HepG2 (cell line): ENCODE measurements around the gene DIPK1C. TPM values are rescaled to one million over a fixed set of nuclear protein-coding genes. Genes with fewer than 3 reads are reported as not detected.
A peak's percentile ranks its signal among the peaks of the same experiment; 100 is the strongest.

ENCODE experiments used
- ATAC-seq: fragments of 200-7000 bp; cut with Tn5 transposase; 3 replicates; pipeline ENCODE4 v1.9.1; 2020; ENCODE audit warnings: mild to moderate bottlenecking, moderate library complexity
- BruUV-seq: library from RNA; stranded (reverse); fragments of 400-500 nt; replicated peaks from 2 replicates; lab custom pipeline; 2021; lab: Mats Ljungman, UMichigan
- CTCF ChIA-PET: fragments of 300-600 bp; formaldehyde crosslinking; extraction: SDS; loops from one replicate; lab custom pipeline; 2021; ENCODE audit warnings: low total read pairs, inconsistent platforms, low intra/inter-chr PET ratio; lab: Yijun Ruan, JAX
- POLR2A ChIA-PET: fragments of 350-600 bp; sonication (Branson Sonifier 250); formaldehyde crosslinking; loops from one replicate; lab custom pipeline; 2020; ENCODE audit warnings: antibody characterized with exemption, inconsistent platforms; lab: Yijun Ruan, JAX
- DNase-seq: peaks from one replicate; pipeline ENCODE4 v3.0.0-alpha.2; 2015; ENCODE audit warnings: low spot score
- FAIRE-seq: peaks from 3 replicates; lab custom pipeline; 2011; peaks lifted over from hg19 to GRCh38; lab: Jason Lieb, UNC
- H2AFZ ChIP-seq: one replicate; pipeline ENCODE4 v1.6.1; 2011; ENCODE audit warnings: low read length, inconsistent platforms
- H3K27ac ChIP-seq: fragments of 300-600 bp; 3 replicates; pipeline ENCODE4 v1.8.0; 2011; ENCODE audit warnings: mixed run types, mild to moderate bottlenecking, mixed read lengths, low read length, inconsistent platforms; ENCODE audit not compliant: insufficient read depth; ENCODE audit errors: extremely low read length
- H3K27me3 ChIP-seq, 2 experiments: fragments of 200-600 bp in 1 of 2; 2 replicates in 1 of 2; 3 replicates in 1 of 2; pipeline versions ENCODE4 v1.6.0 to v1.8.0; 2011; ENCODE audit warnings: low read length in 2 of 2, mild to moderate bottlenecking in 2 of 2, moderate library complexity in 2 of 2, inconsistent platforms in 1 of 2; ENCODE audit not compliant: insufficient read depth in 2 of 2, control insufficient read depth in 1 of 2
- H3K36me3 ChIP-seq, 2 experiments: fragments of 200-600 bp in 1 of 2; replicated peaks in 1 of 2; 2 replicates in 1 of 2; 3 replicates in 1 of 2; pipeline versions ENCODE4 v1.5.1 to v1.8.0; 2011; ENCODE audit warnings: low read length in 2 of 2, inconsistent platforms in 1 of 2; ENCODE audit not compliant: insufficient read depth in 2 of 2, control insufficient read depth in 1 of 2
- H3K4me1 ChIP-seq: 2 replicates; pipeline ENCODE4 v1.5.1; 2012; ENCODE audit warnings: low read length, inconsistent platforms; ENCODE audit not compliant: insufficient read depth
- H3K4me2 ChIP-seq: 2 replicates; pipeline ENCODE4 v1.6.0; 2011; ENCODE audit warnings: low read depth, low read length, inconsistent platforms
- H3K4me3 ChIP-seq, 3 experiments: fragments of 200-600 bp in 1 of 3; sonication (generic), shearing (Covaris generic) in 1 of 3; replicated peaks in 1 of 3; 2 replicates each; pipeline ENCODE4 v1.5.1; 2011 to 2016; ENCODE audit warnings: low read length in 3 of 3, inconsistent platforms in 2 of 3, low read depth in 2 of 3, mild to moderate bottlenecking in 2 of 3, control low read depth in 1 of 3, mixed read lengths in 1 of 3; ENCODE audit not compliant: insufficient read depth in 1 of 3
- H3K79me2 ChIP-seq: one replicate; pipeline ENCODE4 v1.6.1; 2011; ENCODE audit warnings: low read length, inconsistent platforms; ENCODE audit not compliant: insufficient read depth
- H3K9ac ChIP-seq: 2 replicates; pipeline ENCODE4 v1.6.0; 2011; ENCODE audit warnings: mild to moderate bottlenecking, low read depth, low read length, inconsistent platforms; ENCODE audit not compliant: insufficient read depth
- H3K9me3 ChIP-seq: 2 replicates; pipeline ENCODE4 v1.5.1; 2012; ENCODE audit warnings: mild to moderate bottlenecking, low read length
- H4K20me1 ChIP-seq: 2 replicates; pipeline ENCODE4 v1.6.0; 2011; ENCODE audit warnings: inconsistent platforms, mild to moderate bottlenecking, low read length, moderate library complexity; ENCODE audit not compliant: insufficient read depth
- NR3C1 ChIP-seq: sonication (generic); formaldehyde crosslinking; IDR thresholded peaks from 2 replicates; pipeline ENCODE4 v1.4.0; 2020; ENCODE audit warnings: missing genetic modification reagents
- SP1 ChIP-seq, 2 experiments: fragments of 450-650 bp in 1 of 2; sonication (generic) in 1 of 2; formaldehyde crosslinking in 1 of 2; IDR thresholded peaks; 2 replicates each; pipeline versions ENCODE4 v1.4.0 to v1.6.1; 2016 to 2020; ENCODE audit warnings: missing genetic modification reagents in 1 of 2
- WGBS: methylation state at CpG from one replicate; pipeline ENCODE4 v1.1.6; 2017; ENCODE audit warnings: low lambda C conversion rate; 5-methylcytosine and 5-hydroxymethylcytosine counted together
- in situ Hi-C: cut with HindIII; loops from 2 replicates; pipeline ENCODE4 v1.10.0; 2017; ENCODE audit warnings: low pct_unique_long_range_greater_than_20kb; ENCODE audit not compliant: extremely low pct_ligation_motif_present
- intact Hi-C: fragments of 100-400 bp; cut with micrococcal nuclease; formaldehyde crosslinking; loops from one replicate; pipeline ENCODE4 v1.10.0; 2022; ENCODE audit not compliant: unreplicated experiment
- polyA plus RNA-seq, 8 experiments: library from polyadenylated mRNA; depleted of rRNA in 3 of 8; stranded (reverse) in 7 of 8; unstranded in 1 of 8; fragments of >200 nt; fragmentation: Illumina TruSeq in 4 of 8; extraction: Trizol in 4 of 8; gene quantifications; 2 replicates each; pipeline versions ENCODE4 v1.2.1 to v1.2.3, GENCODE V29; 2011 to 2016; ENCODE audit warnings: low read depth in 4 of 8, missing spikeins in 1 of 8, mixed read lengths in 1 of 8; ENCODE audit not compliant: insufficient read depth in 1 of 8
- total RNA-seq, 5 experiments: library from RNA; depleted of rRNA; stranded (reverse); fragments of >200 nt; fragmentation: Illumina TruSeq; extraction: Trizol; gene quantifications; 2 replicates each; pipeline ENCODE4 v1.2.3, GENCODE V29; 2016; ENCODE audit warnings: low read depth in 1 of 5
- TF ChIP-seq, protein P1 (sequence below): sonication (generic); formaldehyde crosslinking; IDR thresholded peaks from one replicate; pipeline ENCODE4 v1.5.1; 2020; ENCODE audit warnings: mild to moderate bottlenecking, missing genetic modification reagents; ENCODE audit errors: not compliant biosample characterization
- TF ChIP-seq, protein P2 (sequence below): sonication (generic); formaldehyde crosslinking; IDR thresholded peaks from 2 replicates; pipeline ENCODE4 v1.5.0; 2020; ENCODE audit warnings: mild to moderate bottlenecking, missing genetic modification reagents, moderate library complexity

DIPK1C gene
- total and polyA plus RNA-seq, 2 of the 13 experiments (the other 11 are each of a cell fraction or from before 2014, with no cell fraction given): 1.8 TPM; not detected in 1

DNA sequence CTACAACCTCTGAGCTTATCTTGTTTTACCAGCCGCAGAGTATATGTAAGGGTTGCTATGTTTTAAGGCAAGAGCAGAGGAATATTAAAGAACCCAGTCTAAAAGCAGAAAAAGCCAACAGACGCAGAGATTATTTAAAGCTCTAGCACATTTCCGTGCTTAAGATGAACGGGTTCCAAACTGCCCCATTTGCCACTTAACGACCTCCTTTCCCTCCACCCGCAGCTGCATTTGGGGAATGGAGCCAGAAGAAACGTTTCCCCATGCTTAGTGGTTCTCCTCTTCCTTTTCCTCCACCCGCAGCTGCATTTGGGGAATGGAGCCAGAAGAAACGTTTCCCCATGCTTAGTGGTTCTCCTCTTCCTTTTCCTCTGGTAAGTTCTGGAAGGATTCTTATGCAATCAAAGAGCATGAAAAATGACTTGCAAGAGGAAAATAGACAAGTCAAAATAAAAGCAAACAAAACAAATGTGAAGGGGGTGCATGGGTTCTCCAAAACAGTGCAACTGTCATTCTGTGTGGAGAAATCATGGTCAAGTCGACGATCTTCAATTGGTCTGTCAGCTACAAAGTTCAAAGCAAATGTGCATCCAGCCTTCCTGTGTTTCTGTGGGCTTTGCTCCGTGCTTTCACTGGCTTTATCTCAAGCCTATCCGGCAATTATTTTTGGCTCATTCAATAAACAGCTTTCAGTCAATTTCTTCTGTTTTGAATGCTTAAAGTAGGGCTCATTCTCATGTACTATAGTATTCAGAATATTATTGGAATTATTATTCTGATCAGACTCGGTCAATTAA, 57.8 kb downstream of the DIPK1C start (continued):
- TF ChIP-seq, protein P1, sequence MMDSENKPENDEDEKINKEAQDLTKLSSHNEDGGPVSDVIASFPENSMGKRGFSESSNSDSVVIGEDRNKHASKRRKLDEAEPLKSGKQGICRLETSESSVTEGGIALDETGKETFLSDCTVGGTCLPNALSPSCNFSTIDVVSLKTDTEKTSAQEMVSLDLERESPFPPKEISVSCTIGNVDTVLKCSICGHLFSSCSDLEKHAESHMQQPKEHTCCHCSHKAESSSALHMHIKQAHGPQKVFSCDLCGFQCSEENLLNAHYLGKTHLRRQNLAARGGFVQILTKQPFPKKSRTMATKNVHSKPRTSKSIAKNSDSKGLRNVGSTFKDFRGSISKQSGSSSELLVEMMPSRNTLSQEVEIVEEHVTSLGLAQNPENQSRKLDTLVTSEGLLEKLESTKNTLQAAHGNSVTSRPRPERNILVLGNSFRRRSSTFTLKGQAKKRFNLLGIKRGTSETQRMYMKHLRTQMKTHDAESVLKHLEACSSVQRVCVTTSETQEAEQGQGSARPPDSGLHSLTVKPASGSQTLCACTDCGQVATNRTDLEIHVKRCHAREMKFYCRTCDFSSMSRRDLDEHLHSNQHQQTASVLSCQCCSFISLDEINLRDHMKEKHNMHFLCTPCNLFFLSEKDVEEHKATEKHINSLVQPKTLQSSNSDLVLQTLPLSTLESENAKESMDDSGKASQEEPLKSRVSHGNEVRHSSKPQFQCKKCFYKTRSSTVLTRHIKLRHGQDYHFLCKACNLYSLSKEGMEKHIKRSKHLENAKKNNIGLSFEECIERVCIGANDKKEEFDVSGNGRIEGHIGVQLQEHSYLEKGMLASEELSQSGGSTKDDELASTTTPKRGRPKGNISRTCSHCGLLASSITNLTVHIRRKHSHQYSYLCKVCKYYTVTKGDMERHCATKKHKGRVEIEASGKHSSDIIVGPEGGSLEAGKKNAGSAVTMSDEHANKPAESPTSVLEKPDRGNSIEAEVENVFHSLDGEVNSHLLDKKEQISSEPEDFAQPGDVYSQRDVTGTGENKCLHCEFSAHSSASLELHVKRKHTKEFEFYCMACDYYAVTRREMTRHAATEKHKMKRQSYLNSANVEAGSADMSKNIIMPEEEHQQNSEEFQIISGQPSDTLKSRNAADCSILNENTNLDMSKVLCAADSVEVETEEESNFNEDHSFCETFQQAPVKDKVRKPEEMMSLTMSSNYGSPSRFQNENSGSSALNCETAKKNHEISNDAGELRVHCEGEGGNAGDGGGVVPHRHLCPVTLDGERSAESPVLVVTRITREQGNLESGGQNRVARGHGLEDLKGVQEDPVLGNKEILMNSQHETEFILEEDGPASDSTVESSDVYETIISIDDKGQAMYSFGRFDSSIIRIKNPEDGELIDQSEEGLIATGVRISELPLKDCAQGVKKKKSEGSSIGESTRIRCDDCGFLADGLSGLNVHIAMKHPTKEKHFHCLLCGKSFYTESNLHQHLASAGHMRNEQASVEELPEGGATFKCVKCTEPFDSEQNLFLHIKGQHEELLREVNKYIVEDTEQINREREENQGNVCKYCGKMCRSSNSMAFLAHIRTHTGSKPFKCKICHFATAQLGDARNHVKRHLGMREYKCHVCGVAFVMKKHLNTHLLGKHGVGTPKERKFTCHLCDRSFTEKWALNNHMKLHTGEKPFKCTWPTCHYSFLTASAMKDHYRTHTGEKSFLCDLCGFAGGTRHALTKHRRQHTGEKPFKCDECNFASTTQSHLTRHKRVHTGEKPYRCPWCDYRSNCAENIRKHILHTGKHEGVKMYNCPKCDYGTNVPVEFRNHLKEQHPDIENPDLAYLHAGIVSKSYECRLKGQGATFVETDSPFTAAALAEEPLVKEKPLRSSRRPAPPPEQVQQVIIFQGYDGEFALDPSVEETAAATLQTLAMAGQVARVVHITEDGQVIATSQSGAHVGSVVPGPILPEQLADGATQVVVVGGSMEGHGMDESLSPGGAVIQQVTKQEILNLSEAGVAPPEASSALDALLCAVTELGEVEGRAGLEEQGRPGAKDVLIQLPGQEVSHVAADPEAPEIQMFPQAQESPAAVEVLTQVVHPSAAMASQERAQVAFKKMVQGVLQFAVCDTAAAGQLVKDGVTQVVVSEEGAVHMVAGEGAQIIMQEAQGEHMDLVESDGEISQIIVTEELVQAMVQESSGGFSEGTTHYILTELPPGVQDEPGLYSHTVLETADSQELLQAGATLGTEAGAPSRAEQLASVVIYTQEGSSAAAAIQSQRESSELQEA (CRISPR knock-in tag): no peak
- no peak for TF ChIP-seq SP1 (IDR thresholded peaks at IDR 0.05)
- TF ChIP-seq SP1 (CRISPR knock-in tag; IDR thresholded peaks at IDR 0.05): no peak

DNA sequence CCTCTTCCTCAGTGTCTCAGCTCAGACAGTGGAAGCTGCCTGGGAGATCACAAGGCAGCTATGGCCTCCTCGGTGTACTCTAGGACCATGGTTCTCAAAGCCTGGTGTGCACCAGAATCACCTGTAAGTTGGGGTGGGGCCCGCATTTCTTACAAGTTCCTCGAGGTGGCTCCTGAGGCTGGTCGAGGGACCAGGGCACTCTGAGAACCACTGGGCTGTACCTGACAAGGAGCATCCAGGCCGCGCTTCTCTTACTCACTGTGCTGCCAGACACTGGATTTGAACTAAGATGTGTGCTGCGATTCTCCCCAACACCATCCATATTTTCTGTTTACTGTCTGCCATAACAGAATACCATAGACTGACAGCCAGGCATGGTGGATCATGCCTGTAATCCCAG, 59.5 kb downstream of the DIPK1C start:
- Histone ChIP-seq H2AFZ (no peak overlapping the region), H3K4me2 (no peak overlapping the region), H3K4me3 (no peak overlapping the region), H4K20me1 (no peaks in the 10 kb centered on the region), H3K79me2 (no peaks in the 10 kb centered on the region), H3K27me3 (peaks cover 0 to 45% of the 10 kb centered on the region in 2 experiments; a peak in 3 of 5 replicates), H3K4me1 (no peaks in the 10 kb centered on the region), H3K9me3 (no peaks in the 10 kb centered on the region)
- DNase-seq: no peak
- WGBS: 78% methylated on average over 3 of the region's 7 CpGs
- FAIRE-seq: no peak
- no peak for ATAC-seq
- CTCF ChIA-PET: no interaction called here
- intact Hi-C loops: no loop called here
- BruUV-seq: no TSS peak
- TF ChIP-seq, protein P2, sequence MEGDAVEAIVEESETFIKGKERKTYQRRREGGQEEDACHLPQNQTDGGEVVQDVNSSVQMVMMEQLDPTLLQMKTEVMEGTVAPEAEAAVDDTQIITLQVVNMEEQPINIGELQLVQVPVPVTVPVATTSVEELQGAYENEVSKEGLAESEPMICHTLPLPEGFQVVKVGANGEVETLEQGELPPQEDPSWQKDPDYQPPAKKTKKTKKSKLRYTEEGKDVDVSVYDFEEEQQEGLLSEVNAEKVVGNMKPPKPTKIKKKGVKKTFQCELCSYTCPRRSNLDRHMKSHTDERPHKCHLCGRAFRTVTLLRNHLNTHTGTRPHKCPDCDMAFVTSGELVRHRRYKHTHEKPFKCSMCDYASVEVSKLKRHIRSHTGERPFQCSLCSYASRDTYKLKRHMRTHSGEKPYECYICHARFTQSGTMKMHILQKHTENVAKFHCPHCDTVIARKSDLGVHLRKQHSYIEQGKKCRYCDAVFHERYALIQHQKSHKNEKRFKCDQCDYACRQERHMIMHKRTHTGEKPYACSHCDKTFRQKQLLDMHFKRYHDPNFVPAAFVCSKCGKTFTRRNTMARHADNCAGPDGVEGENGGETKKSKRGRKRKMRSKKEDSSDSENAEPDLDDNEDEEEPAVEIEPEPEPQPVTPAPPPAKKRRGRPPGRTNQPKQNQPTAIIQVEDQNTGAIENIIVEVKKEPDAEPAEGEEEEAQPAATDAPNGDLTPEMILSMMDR (CRISPR knock-in tag): 0 out of 2 replicates have a peak, but pooled peaks have one; percentile 3
- no peak for TF ChIP-seq NR3C1 (CRISPR knock-in tag)
- TF ChIP-seq, all 625 proteins: peak for 1
- Histone ChIP-seq H3K27ac (no peak overlapping the region), H3K9ac (no peak overlapping the region), H3K36me3 (no peaks in the 10 kb centered on the region)
- in situ Hi-C loops: no loop called here
- POLR2A ChIA-PET: no interaction called here
